Epidermal melanocyte (primary cell): ENCODE results near the gene TP53I3.
"Not testable (repeated sequence)": the region's sequence is repeated elsewhere in the genome, so short reads cannot be mapped to it uniquely, and the experiment has no call there.

Experiments used
- DNase-seq: peaks from one replicate; pipeline ENCODE4 v3.0.0; 2011; ENCODE audit warnings: low spot score; ENCODE audit not compliant: insufficient read length

Gene TP53I3

GRCh38 chr2:24101992-24102391, 17.4 kb upstream of the TP53I3 start:
- DNase-seq: no peak

DNA sequence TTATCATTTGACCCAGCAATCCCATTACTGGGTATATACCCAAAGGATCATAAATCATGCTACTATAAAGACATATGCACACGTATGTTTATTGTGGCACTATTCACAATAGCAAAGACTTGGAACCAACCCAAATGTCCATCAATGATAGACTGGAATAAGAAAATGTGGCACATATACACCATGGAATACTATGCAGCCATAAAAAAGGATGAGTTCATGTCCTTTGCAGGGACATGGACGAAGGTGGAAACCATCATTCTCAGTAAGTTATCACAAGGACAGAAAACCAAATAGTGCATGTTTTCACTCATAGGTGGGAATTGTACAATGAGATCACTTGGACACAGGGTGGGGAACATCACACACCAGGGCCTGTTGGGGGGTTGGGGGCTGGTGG, 16.1 kb upstream of the TP53I3 start:
- DNase-seq: not testable (repeated sequence)

DNA sequence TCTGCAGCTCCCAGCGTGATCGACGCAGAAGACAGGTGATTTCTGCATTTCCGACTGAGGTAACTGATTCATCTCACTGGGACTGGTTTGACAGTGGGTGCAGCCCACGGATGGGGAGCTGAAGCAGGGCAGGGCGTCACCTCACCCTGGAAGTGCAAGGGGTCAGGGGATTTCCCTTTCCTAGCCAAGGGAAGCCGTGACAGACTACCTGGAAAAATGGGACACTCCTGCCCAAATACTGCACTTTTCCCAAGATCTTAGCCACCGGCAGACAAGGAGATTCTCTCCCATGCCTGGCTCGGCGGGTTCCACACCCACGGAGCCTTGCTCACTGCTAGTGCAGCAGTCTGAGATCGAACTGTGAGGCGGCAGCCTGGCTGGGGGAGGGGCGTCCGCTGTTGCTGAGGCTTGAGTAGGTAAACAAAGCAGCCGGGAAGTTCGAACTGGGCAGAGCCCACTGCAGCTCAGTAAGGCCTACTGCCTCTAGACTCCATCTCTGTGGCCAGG, 10.6 kb upstream of the TP53I3 start:
- DNase-seq: not testable (repeated sequence)

- not testable (repeated sequence) for DNase-seq
These were observed 8.6 kb upstream of the TP53I3 start for GRCh38 chr2:24093270-24093669.

DNA sequence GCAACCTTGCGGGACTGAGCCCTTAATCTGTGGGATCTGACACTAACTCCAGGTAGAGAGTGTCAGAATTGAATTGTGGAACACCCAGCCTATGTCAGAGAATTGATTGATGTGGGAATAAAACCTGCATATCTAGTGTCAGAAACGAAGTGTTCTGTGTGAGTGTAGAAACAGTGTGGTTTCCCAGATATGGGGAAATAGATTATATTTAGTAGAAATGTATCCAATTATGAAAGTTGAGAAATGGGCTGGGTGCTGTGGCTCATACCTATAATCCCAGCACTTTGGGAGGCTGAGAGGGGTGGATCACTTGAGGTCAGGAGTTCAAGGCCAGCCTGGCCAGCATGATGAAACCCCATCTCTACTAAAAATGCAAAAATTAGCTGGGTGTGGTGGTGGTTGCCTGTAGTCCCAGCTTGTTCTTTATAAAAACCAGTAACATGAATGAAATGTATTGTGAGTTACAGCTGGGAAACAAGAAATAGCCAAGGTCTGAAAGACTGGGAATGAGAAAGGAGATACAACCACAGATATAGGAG, 4.3 kb upstream of the TP53I3 start:
- no peak for DNase-seq

DNA sequence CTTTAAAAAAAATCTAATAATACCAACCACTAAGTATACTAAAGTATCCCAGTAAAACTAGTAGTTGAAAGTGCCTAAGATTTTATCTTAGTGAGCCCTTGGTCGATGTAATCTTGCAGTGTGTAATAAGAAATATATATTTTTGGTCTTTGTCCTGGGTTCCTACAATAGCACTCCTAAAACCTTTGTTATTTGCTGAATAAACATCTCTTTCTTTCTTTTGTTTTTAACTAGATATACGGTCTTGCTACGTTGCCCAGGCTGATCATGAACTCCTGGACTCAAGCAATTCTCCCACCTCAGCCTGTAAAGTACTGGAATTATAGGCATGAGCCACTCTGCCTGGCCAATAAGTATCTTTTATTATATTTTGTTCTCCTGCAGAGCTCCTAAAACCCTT, 2.4 kb upstream of the TP53I3 start:
- no peak for DNase-seq

- DNase-seq: no peak
These were observed 1.6 kb upstream of the TP53I3 start for GRCh38 chr2:24086241-24086640.

DNA sequence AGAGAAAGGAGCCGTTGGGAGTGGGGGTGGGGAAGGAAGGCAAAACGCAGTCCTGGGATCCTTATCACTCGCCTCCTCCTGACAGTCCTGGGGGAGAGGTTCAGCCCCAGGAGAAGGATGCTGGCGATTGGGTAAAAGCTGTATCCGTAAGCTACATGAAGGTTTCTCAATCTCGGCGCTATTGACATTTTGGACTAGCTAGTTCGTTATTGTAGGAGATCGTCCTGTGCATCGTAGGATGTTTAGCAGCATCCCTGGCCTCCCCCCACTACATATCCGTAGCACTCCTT, 511 bp upstream of the TP53I3 start:
- DNase-seq: no peak

DNA sequence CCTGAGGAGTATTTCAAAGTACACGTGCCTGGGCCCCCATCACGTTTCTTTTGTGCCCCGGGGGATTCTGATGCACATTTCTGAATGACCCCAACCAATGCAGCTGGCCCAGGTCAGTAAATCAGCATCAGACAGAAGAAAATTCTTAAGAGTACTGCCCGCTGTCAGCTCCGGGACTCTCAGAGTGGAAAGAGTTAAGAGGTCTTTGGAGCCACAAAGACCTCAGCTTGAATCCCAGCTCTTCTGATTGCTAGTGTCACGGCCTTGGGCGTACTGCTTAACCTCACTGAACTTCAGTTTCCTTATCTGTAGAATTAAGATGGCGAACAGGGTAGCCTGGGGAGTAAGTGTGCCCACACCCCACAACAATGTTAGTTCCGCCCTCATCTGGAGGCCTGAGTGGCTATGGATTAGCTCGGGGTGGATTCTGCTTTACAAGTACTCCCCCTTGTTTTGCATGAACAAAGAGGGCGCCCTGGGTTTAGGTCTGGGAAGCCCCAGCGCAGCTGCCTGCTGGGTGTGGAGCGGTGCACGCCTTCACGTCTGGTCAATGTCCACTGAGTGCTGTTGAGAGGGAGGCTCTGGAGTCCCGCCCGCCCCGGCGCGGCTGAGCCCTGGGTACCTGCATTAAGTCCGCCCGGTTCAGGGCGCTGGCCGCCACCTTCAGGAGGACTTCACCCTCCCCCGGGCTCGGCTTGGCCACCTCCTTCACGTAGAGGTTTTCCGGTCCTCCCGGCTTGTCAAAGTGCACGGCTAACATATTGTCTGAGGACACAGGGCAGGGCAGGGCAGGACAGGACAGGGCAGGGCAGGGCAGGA, 858 bp downstream of the TP53I3 start:
- peak; percentile 59 for DNase-seq

- no peak for DNase-seq
These were observed 1.7 kb downstream of the TP53I3 start for GRCh38 chr2:24082787-24083566.

GRCh38 chr2:24080701-24081100, 3.9 kb downstream of the TP53I3 start:
- no peak for DNase-seq

DNA sequence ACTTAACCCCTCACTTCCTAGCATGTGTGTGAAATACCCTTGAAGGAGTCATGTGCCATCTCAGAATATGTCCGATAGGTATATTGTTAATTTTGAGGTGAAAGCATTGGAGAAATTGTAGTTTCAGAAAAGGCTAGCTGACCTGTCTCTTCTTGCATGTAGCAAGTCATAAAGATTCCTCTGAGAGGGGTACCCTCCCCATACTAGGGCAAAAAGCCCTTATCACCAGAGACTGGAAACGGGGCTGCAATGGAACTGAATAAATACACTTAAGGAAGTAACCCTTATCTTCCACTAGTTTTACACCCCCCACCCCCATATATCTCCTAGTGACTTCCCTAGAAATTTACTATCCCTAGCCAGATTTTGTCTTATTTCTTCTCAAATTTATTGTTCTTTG, 6.8 kb downstream of the TP53I3 start:
- DNase-seq: no peak

DNA sequence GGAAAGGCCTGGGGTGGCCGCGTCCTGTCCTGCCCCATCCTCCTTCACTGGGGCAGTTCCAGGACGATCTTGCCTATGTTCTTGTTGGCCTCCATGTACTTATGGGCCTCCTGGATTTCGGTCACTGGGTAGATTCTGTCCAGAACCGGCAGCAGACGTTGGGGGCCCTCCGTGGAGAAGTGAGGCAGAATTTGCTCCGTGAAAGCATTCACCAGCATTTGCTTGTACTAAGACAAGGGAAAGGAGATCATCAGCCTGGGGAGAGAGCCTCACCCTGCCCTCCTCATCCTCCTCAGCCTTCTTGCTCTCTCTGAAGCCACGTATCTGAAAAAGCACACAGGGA, 7.1 kb downstream of the TP53I3 start:
- no peak for DNase-seq

- no peak for DNase-seq
These were observed 7.6 kb downstream of the TP53I3 start for GRCh38 chr2:24076849-24077534.

DNA sequence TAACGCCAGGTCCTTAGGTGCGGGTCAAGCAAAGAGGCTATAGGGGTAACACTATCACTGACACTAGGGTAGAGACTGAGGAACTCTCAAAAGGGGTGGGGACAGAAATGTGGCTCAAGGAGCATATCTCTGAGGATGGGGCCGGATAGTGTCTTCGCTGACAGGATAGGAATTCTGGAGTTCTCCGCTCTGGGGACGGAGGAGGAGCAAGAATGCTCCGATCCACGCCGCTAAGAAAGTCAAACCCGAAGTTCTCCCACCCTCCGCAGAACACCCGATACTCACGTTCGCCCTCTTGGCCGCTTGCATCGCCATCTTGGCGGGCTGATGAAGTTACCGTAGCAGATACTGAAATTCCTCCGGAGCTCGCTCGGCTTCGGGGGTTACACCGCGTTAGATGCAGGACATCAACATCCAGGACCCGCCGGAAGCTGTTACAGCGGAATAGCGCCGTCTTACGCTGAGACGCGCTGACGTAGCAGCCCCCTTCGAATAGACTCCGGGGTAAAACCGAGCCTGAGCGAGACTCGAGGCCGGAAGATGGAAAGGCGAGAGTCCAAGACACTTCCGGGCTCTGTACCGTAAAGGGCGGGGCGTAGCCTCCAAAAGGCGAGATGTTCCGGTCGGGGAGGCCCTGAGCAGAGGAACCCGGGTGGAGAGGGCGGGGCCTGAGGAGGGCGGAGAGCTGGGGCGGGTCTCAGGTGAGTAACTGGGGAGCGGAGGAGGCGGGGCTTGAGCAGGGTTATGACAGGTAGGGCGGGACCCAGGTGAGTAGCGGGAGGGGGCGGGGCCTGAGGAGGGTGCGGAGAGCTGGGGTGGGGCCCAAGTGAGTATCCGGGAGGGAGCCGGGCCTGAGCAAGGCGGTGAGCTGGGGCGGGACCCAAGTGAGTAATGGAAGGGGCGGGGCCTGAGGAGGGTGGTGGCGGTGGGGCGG, 8.5 kb downstream of the TP53I3 start, which contains the start of gene SF3B6:
Gene SF3B6, minus strand, starts transcription at position 412 of the 934 bp plus-strand sequence. Its CDS starts 97 bp downstream, at position 315.
- peak; percentile 86 for DNase-seq

- no peak for DNase-seq
These were observed 9.4 kb downstream of the TP53I3 start for GRCh38 chr2:24075259-24075658.

GRCh38 chr2:24073816-24074215, 10.8 kb downstream of the TP53I3 start:
- DNase-seq: no peak

GRCh38 chr2:24072259-24072658, 12.4 kb downstream of the TP53I3 start:
- no peak for DNase-seq

GRCh38 chr2:24065341-24065740, 19.3 kb downstream of the TP53I3 start:
- DNase-seq: no peak

GRCh38 chr2:24058564-24059271, 25.9 kb downstream of the TP53I3 start:
- DNase-seq: no peak
